GM13977 (cell line): ENCODE results near the gene ARHGAP44.

Experiments used
- DNase-seq: peaks from one replicate; pipeline ENCODE4 v3.0.0; 2012; ENCODE audit warnings: low spot score
- in situ Hi-C: fragments of 300-500 bp; cut with MboI; formaldehyde crosslinking; loops from one replicate; pipeline ENCODE4 v1.12.0; 2022; ENCODE audit warnings: low sequenced_read_pairs, low pct_unique_long_range_greater_than_20kb, mixed read lengths, inconsistent platforms; ENCODE audit not compliant: unreplicated experiment
- TF ChIP-seq, protein P1 (sequence below): IDR thresholded peaks from 2 replicates; pipeline ENCODE4 v1.5.1; 2012; ENCODE audit warnings: mild to moderate bottlenecking, control low read depth; ENCODE audit not compliant: insufficient read depth; ENCODE audit errors: extremely low read depth, missing control alignments

The ARHGAP44 gene

DNA sequence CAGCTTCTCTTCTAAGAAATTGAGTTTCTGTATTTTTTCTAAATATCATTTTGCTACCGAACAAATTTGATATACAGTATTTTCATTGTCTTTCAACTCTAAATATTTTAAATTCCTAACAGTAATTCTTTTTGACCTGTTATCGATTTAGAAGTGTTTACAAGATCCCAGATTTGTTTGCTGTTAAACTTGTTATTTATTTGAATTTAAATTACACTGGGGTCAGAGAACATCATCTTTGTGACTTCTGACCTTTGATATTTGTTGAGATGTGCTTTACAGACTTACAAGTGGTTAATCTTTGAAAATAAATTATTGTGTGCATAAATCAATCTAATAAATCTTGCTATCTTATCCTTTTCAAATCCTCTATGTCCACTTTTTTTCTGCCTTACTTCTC, 94.2 kb downstream of the ARHGAP44 start:
- no peak for DNase-seq
- TF ChIP-seq, protein P1, sequence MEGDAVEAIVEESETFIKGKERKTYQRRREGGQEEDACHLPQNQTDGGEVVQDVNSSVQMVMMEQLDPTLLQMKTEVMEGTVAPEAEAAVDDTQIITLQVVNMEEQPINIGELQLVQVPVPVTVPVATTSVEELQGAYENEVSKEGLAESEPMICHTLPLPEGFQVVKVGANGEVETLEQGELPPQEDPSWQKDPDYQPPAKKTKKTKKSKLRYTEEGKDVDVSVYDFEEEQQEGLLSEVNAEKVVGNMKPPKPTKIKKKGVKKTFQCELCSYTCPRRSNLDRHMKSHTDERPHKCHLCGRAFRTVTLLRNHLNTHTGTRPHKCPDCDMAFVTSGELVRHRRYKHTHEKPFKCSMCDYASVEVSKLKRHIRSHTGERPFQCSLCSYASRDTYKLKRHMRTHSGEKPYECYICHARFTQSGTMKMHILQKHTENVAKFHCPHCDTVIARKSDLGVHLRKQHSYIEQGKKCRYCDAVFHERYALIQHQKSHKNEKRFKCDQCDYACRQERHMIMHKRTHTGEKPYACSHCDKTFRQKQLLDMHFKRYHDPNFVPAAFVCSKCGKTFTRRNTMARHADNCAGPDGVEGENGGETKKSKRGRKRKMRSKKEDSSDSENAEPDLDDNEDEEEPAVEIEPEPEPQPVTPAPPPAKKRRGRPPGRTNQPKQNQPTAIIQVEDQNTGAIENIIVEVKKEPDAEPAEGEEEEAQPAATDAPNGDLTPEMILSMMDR = no peak
- in situ Hi-C loops = no loop called here

- TF ChIP-seq, protein P1 = no peak
- in situ Hi-C loops = no loop called here
- DNase-seq = no peak
These were observed 97.8 kb downstream of the ARHGAP44 start for GRCh38 chr17:12887088-12887487.

DNA sequence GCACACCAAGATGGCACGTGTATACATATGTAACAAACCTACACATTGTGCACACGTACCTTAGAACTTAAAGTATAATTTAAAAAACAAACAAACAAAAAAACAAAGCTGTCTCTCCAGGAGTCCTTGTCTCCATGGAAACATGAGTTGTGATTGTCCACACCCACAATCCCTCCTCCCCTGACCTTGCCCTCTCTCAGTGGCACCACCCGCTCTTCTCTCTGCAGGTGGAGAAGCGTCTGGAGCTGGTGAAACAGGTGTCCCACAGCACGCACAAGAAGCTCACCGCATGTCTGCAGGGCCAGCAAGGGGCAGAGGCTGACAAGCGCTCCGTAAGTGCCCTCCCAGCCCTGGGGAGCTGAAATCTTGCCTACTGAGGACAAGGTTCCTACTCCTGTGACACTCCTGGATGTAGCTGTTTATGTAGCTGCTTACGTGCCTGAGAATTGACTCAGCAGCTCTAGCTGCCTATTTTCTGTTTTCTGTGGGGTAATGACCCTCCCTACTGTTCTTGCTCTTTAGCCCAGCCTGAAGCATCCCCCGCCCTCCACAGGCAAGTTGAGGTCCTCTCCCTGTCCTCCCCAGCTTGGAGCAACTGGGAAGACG, 107.0 kb downstream of the ARHGAP44 start:
- in situ Hi-C loops = no loop called here
- no peak for DNase-seq
- TF ChIP-seq, protein P1 = no peak

GRCh38 chr17:12898110-12898509, 108.8 kb downstream of the ARHGAP44 start:
- TF ChIP-seq, protein P1 = no peak
- no peak for DNase-seq
- in situ Hi-C loops = no loop called here

- TF ChIP-seq, protein P1 = no peak
- DNase-seq = no peak
- in situ Hi-C loops = no loop called here
These were observed 110.3 kb downstream of the ARHGAP44 start for GRCh38 chr17:12899604-12900003.

- DNase-seq = no peak
- TF ChIP-seq, protein P1 = no peak
- in situ Hi-C loops = no loop called here
These were observed 111.2 kb downstream of the ARHGAP44 start for GRCh38 chr17:12900474-12900873.
